ENCODE results near the gene BNIP2. TPM values are rescaled to one million over a fixed set of nuclear protein-coding genes. Genes with fewer than 3 reads are reported as not detected.

The BNIP2 gene
- total and polyA plus RNA-seq, 2 donors (not counting 1 experiment from before 2014, with no cell fraction given) = 82.9 to 93.2 TPM

- Histone ChIP-seq H4K20me1 (ENCODE audit: control insufficient read depth, extremely low read depth, insufficient read depth, low read length) (no peaks in the 10 kb centered on the region), H3K27me3 (ENCODE audit: control insufficient read depth, insufficient read depth, low read length) (no peaks in the 10 kb centered on the region), H3K79me2 (ENCODE audit: control insufficient read depth, insufficient read depth, low read length) (no peaks in the 10 kb centered on the region), H3K9ac (ENCODE audit: insufficient read depth, low read length) (no peak overlapping the region), H3K4me3 (replicated peaks in 1 of 4; ENCODE audit: control extremely low read depth in 1 of 4, insufficient read depth in 1 of 4, low read depth in 3 of 4, low read length in 4 of 4) (no peak overlapping the region), H3K27ac (ENCODE audit: insufficient read depth, low read length) (no peak overlapping the region), H3K4me1 (ENCODE audit: control insufficient read depth, extremely low read depth, insufficient read depth, low read length) (no peaks in the 10 kb centered on the region), H3K36me3 (ENCODE audit: control insufficient read depth, insufficient read depth, low read length) (no peaks in the 10 kb centered on the region), H3K9me3 (ENCODE audit: control insufficient read depth, insufficient read depth, low read depth, low read length) (no peaks in the 10 kb centered on the region), H3K4me2 (ENCODE audit: extremely low read depth, insufficient read depth, low read length) (no peak overlapping the region), H2AFZ (ENCODE audit: low read length) (no peak overlapping the region)
- TF ChIP-seq EZH2 (IDR thresholded peaks at IDR 0.05; ENCODE audit: low read length, missing control alignments) (no peak), CTCF (conservative IDR thresholded peaks at IDR 0.05 in 1 of 2, IDR thresholded peaks at IDR 0.05 in 1 of 2; ENCODE audit: low read depth in 1 of 2, low read length in 2 of 2) (no peak)
- DNase-seq (ENCODE audit: low read depth in 2 of 2) = no peak
These were observed 22.5 kb upstream of the BNIP2 start for GRCh38 chr15:59711451-59712243.

GRCh38 chr15:59707619-59708018, 18.5 kb upstream of the BNIP2 start:
- Histone ChIP-seq H3K79me2 (ENCODE audit: control insufficient read depth, insufficient read depth, low read length) (no peaks in the 10 kb centered on the region), H3K9ac (ENCODE audit: insufficient read depth, low read length) (no peak overlapping the region), H3K27me3 (ENCODE audit: control insufficient read depth, insufficient read depth, low read length) (no peaks in the 10 kb centered on the region), H3K9me3 (ENCODE audit: control insufficient read depth, insufficient read depth, low read depth, low read length) (no peaks in the 10 kb centered on the region), H2AFZ (ENCODE audit: low read length) (no peak overlapping the region), H3K36me3 (ENCODE audit: control insufficient read depth, insufficient read depth, low read length) (no peaks in the 10 kb centered on the region), H3K4me3 (replicated peaks in 1 of 4; ENCODE audit: control extremely low read depth in 1 of 4, insufficient read depth in 1 of 4, low read depth in 3 of 4, low read length in 4 of 4) (no peak overlapping the region), H3K4me2 (ENCODE audit: extremely low read depth, insufficient read depth, low read length) (no peak overlapping the region), H4K20me1 (ENCODE audit: control insufficient read depth, extremely low read depth, insufficient read depth, low read length) (no peaks in the 10 kb centered on the region), H3K4me1 (ENCODE audit: control insufficient read depth, extremely low read depth, insufficient read depth, low read length) (no peaks in the 10 kb centered on the region), H3K27ac (ENCODE audit: insufficient read depth, low read length) (no peak overlapping the region)
- DNase-seq (ENCODE audit: low read depth in 2 of 2) = no peak
- no peak for TF ChIP-seq CTCF (conservative IDR thresholded peaks at IDR 0.05 in 1 of 2, IDR thresholded peaks at IDR 0.05 in 1 of 2; ENCODE audit: low read depth in 1 of 2, low read length in 2 of 2)
- TF ChIP-seq EZH2 (IDR thresholded peaks at IDR 0.05; ENCODE audit: low read length, missing control alignments) = no peak

GRCh38 chr15:59703979-59704796, 15.1 kb upstream of the BNIP2 start:
- Histone ChIP-seq H3K79me2 (ENCODE audit: control insufficient read depth, insufficient read depth, low read length) (no peaks in the 10 kb centered on the region), H3K4me3 (replicated peaks in 1 of 4; ENCODE audit: control extremely low read depth in 1 of 4, insufficient read depth in 1 of 4, low read depth in 3 of 4, low read length in 4 of 4) (no peak overlapping the region), H3K36me3 (ENCODE audit: control insufficient read depth, insufficient read depth, low read length) (no peaks in the 10 kb centered on the region), H3K27ac (ENCODE audit: insufficient read depth, low read length) (no peak overlapping the region), H3K4me2 (ENCODE audit: extremely low read depth, insufficient read depth, low read length) (no peak overlapping the region), H4K20me1 (ENCODE audit: control insufficient read depth, extremely low read depth, insufficient read depth, low read length) (no peaks in the 10 kb centered on the region), H2AFZ (ENCODE audit: low read length) (no peak overlapping the region), H3K27me3 (ENCODE audit: control insufficient read depth, insufficient read depth, low read length) (no peaks in the 10 kb centered on the region), H3K9me3 (ENCODE audit: control insufficient read depth, insufficient read depth, low read depth, low read length) (no peaks in the 10 kb centered on the region), H3K9ac (ENCODE audit: insufficient read depth, low read length) (no peak overlapping the region), H3K4me1 (ENCODE audit: control insufficient read depth, extremely low read depth, insufficient read depth, low read length) (no peaks in the 10 kb centered on the region)
- TF ChIP-seq EZH2 (IDR thresholded peaks at IDR 0.05; ENCODE audit: low read length, missing control alignments) (no peak), CTCF (conservative IDR thresholded peaks at IDR 0.05 in 1 of 2, IDR thresholded peaks at IDR 0.05 in 1 of 2; ENCODE audit: low read depth in 1 of 2, low read length in 2 of 2) (no peak)
- no peak for DNase-seq (ENCODE audit: low read depth in 2 of 2)
